C1 segment of cervical spinal cord (tissue), 14 donors: ENCODE measurements around the gene VAC14.
"Not testable (repeated sequence)": the region's sequence is repeated elsewhere in the genome, so short reads cannot be mapped to it uniquely, and the experiment has no call there.

Source experiments
- DNase-seq, 14 donors: peaks; one replicate each; lab custom pipeline; 2025; lab: John Stamatoyannopoulos, UW

The VAC14 gene

DNA sequence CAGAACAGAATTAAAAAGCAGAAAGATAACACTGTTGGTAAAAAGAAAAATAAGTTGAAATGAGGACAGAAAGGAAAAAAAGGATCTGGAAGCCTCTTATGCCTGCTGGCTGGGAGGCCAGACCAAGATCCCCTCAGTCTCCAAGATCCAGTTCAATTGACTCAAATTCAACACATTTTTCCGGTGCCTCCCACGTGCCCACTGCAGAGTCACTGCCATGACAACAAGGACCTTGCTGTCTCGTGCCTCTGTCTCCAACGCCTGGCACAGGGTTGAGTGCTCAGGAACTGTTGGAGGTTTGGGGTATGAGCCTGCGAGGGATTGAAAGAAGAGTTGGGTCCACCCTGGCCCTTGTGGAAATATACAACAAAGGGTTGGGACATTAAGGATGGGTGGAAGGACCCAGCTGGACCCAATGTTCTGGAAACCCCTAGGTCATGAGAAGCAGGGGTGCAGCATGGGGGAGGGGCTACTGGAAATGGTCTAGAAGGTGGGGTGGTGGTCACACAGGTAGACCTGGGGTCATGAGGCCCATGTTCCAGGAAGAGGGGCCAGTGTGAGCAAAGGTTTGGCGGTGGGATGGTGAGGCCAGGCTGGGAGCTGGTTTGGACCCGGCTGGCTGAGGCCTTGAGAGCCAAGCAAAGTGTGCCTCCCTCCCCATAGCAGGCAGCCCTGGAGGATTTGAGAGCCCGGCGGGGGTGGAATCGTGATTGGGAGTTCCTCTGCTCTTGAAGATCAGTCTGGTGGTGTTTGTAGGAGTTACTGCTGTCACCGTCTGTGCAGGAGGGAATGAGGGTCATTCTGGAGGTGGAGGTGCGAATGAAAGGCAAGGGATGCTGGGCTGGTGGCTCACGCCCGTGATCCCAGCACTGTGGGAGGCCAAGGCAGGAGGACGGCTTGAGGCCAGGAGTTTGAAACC, 153.3 kb downstream of the VAC14 start:
- DNase-seq = no peak

DNA sequence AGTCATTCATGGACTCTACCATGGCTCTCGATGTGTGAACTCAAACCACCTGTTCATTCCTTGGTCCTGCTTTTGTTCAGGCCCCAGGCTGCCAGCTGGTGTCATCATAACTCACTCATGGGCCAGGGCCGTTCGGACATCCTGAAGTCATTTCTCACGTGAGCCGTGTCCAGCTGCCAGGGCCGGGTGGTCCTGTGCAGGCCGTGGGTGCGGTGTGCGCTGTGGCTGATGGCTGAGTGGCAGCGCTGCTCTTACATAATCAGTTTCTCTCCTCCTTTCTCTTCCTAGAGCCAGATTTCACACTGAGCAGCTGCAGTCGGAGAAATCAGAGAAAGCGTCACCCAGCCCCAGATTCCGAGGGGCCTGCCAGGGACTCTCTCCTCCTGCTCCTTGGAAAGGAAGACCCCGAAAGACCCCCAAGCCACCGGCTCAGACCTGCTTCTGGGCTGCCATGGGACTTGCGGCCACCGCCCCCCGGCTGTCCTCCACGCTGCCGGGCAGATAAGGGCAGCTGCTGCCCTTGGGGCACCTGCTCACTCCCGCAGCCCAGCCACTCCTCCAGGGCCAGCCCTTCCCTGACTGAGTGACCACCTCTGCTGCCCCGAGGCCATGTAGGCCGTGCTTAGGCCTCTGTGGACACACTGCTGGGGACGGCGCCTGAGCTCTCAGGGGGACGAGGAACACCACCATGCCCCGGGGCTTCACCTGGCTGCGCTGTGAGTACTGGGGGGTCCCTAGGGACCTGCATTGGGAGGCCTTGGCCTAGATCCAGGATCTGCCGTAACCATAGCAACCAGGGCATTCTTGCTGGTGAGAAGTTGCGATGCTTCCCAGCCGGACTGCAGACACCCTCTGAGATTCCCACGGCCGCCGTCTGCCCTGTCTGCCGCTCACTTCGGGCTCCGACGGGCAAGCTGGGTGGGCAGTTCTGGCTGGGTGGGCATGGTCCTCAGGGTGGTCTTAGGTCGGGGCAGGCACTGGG, 154.4 kb downstream of the VAC14 start, which contains the start of gene IL34:
Gene IL34 (plus strand): TSS at position 300 of the 982 bp plus-strand sequence. CDS start 389 bp downstream, at position 689.
- peak in 1 of 14 donors; percentile 83 for DNase-seq

DNA sequence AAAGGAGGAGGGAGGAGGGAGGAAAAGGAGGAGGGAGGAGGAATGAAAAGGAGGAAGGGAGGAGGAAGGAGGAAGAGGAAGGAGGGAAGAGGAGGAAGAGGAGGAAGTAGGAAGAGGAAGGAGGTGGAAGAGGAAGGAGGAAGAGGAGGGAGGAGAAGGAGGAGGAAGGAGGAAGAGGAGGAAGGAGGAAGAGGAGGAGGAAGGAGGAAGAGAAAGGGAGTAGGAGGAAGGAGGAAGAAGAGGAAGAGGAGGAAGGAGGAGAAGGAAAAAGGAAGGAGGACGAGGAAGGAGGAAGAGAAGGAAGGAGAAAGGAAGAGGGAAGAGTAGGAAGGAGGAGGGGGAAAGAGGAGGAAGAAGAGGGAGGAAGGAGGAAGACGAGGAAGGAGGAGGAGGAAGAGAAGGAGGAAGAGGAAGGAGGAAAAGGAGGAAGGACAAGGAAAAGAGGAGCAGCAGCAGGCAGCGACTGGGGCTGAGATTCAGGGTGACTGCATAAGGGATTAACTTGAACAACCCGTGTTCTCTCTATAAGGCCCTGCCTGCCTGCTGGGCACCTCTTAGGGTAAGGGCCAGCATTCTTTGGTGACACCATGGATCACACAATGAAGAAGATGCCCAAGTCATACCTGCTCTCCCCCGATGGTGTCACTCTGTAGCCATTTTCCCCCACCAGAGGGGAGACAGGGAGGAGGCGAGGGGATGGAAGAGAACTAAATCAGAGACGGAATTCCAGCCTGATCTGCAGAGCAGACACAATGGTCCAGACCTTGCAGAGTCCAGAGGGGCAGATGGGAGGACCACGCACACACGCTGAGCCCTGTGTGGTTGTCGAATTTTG, 156.0 kb downstream of the VAC14 start:
- no peak for DNase-seq

DNA sequence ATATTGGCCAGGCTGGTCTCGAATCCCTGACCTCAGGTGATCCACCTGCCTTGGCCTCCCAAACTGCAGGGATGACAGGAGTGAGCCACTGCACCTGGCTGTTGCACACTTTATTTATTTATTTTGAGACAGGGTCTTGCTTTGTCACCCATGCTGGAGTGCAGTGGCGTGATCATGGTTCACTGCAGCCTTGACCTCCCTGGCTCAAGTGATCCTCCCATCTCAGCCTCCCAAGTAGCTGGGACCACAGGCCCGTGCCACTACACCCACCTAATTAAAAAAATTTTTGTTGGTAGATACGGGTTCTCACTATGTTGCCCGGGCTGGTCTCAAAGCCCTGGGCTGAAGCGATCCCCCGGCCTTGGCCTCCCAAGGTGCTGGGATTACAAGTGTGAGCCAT, 157.7 kb downstream of the VAC14 start:
- DNase-seq = not testable (repeated sequence)

DNA sequence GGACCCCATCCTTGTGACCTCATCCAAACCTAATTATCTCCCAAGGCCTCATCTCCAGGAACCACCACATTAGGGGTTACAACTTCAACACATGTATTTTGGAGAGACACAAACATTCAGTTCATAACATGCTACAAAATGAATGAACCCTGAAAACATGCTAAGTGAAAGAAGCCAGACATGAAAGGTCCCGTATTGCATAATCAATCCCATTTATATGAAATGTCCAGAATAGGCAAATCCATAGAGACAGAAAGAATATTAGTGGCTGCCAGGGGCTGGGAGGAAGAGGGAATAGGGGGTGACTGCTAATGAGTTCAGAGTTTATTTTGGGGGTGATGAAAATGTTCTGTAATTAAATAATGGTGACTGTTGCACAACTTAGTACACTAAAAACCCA, 158.3 kb downstream of the VAC14 start:
- DNase-seq = no peak

DNA sequence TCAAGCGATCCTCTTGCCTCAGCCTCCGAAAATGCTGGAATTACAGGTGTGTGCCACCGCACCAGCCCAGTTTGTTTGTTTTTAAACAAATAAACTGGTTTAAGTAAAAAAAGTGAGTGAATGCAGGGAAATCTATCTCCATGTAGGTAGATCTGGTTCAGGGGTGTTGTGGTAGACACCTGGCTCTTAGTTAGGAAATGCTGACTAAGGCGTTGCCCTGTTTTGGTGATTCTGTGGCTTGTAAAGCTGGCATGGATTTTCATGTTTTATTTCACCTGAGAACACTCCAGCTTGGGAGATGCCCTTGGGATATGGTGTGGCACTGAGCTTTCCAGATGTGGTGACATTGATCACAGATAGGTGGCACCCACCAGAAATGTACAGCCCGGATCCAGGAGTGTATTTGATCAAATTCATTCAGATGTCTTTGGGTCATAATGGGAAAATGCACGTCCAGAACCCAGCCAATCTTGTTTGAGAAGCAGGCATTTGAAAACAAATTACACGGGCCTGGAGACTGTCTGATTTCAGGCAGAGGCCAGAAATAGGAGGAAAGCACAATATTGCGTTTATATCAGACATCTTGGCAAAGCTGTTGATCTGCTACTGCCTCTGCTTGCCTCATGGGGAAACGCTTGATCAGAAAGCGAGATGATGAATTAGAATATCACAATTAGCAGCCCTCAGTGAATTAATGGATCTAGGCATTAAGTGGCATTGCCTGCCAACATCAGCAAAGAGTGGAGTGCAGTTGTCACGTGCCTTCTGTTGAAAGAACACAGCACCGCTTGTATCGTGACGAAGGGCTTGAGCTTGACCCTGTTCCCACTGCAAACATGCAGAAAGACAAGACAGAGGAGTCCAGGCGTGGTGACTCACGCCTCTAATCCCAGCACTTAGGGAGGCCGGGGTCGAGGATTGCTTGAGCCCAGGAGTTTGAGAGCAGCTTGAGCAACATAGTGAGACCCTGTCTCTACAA, 161.9 kb downstream of the VAC14 start:
- DNase-seq = peak in 1 of 14 donors; percentile 19
